B cell (primary cell): ENCODE data around the gene CEP128.

ENCODE experiments used
- EZH2 ChIP-seq: IDR thresholded peaks from 2 replicates; pipeline ENCODE4 v1.6.1; 2012; ENCODE audit warnings: borderline replicate concordance, low read depth, mild to moderate bottlenecking, moderate library complexity, low read length; ENCODE audit not compliant: insufficient read depth, poor library complexity, severe bottlenecking
- TF ChIP-seq, protein P1 (sequence below): fragments of 200-600 bp; IDR thresholded peaks from one replicate; pipeline ENCODE4 v1.8.0; 2022; ENCODE audit warnings: antibody characterized with exemption, mild to moderate bottlenecking

DNA sequence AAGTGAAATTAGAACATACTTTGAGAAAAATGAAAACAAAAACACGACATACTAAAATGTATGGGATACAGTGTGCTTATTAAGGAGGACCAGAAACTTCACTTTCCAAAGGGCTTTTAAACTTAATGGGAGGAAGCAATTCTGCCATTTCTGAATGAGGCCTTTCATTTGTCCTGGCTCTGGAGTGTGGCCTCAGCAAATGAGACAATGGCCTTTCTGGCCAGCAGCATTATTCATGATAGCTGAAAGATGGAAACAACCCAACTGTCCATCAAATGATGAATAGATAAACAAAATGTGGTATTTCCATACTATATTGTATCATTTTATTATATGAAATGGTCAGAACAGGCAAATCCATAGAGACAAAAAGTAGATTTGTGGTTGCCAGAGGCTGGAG is 338.6 kb downstream of the CEP128 start:
- TF ChIP-seq, protein P1, sequence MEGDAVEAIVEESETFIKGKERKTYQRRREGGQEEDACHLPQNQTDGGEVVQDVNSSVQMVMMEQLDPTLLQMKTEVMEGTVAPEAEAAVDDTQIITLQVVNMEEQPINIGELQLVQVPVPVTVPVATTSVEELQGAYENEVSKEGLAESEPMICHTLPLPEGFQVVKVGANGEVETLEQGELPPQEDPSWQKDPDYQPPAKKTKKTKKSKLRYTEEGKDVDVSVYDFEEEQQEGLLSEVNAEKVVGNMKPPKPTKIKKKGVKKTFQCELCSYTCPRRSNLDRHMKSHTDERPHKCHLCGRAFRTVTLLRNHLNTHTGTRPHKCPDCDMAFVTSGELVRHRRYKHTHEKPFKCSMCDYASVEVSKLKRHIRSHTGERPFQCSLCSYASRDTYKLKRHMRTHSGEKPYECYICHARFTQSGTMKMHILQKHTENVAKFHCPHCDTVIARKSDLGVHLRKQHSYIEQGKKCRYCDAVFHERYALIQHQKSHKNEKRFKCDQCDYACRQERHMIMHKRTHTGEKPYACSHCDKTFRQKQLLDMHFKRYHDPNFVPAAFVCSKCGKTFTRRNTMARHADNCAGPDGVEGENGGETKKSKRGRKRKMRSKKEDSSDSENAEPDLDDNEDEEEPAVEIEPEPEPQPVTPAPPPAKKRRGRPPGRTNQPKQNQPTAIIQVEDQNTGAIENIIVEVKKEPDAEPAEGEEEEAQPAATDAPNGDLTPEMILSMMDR: no peak
- no peak for TF ChIP-seq EZH2
